MM.1S (cell line): Measurements from ENCODE around the gene SRC.

ENCODE experiments used
- DNase-seq: peaks from one replicate; pipeline ENCODE4 v3.0.0-alpha.2; 2015
- H2AFZ ChIP-seq: fragments of 300-600 bp; sonication (generic); 2 replicates; pipeline ENCODE4 v1.6.0; 2016; ENCODE audit warnings: antibody characterized with exemption, low read length
- H3F3A ChIP-seq: fragments of 300-600 bp; sonication (generic); 2 replicates; pipeline ENCODE4 v1.6.1; 2016; ENCODE audit warnings: mild to moderate bottlenecking, antibody characterized with exemption, low read length, moderate library complexity, mixed read lengths; ENCODE audit not compliant: insufficient read depth
- H3K27ac ChIP-seq: fragments of 300-600 bp; sonication (generic); 2 replicates; pipeline ENCODE4 v1.5.1; 2016; ENCODE audit warnings: mild to moderate bottlenecking, low read length
- H3K27me3 ChIP-seq: fragments of 300-600 bp; sonication (generic); replicated peaks from 2 replicates; pipeline ENCODE4 v1.6.0; 2016; ENCODE audit warnings: low read length; ENCODE audit not compliant: insufficient read depth
- H3K36me3 ChIP-seq: fragments of 300-600 bp; sonication (generic); replicated peaks from 2 replicates; pipeline ENCODE4 v1.6.1; 2016; ENCODE audit warnings: mild to moderate bottlenecking, low read length, mixed read lengths; ENCODE audit not compliant: insufficient read depth
- H3K4me1 ChIP-seq: fragments of 300-600 bp; sonication (generic); 2 replicates; pipeline ENCODE4 v1.6.1; 2016; ENCODE audit warnings: low read length, mixed read lengths
- H3K4me2 ChIP-seq: fragments of 300-600 bp; sonication (generic); 2 replicates; pipeline ENCODE4 v1.6.0; 2016; ENCODE audit warnings: low read depth, low read length
- H3K4me3 ChIP-seq: fragments of 300-600 bp; sonication (generic); 2 replicates; pipeline ENCODE4 v1.5.1; 2016; ENCODE audit warnings: low read length, mixed read lengths
- H3K79me2 ChIP-seq: fragments of 300-600 bp; sonication (generic); 2 replicates; pipeline ENCODE4 v1.6.1; 2016; ENCODE audit warnings: mixed run types, low read length, mixed read lengths
- H3K9ac ChIP-seq: fragments of 300-600 bp; sonication (generic); 2 replicates; pipeline ENCODE4 v1.6.1; 2016; ENCODE audit warnings: low read length, mixed read lengths
- H3K9me2 ChIP-seq: fragments of 300-600 bp; sonication (generic); replicated peaks from 2 replicates; pipeline ENCODE4 v1.6.1; 2016; ENCODE audit warnings: mild to moderate bottlenecking, low read length, mixed read lengths; ENCODE audit not compliant: insufficient read depth
- H3K9me3 ChIP-seq: fragments of 300-600 bp; sonication (generic); replicated peaks from 2 replicates; pipeline ENCODE4 v1.6.1; 2016; ENCODE audit warnings: mild to moderate bottlenecking, low read length, mixed read lengths; ENCODE audit not compliant: insufficient read depth
- H4K20me1 ChIP-seq: fragments of 300-600 bp; sonication (generic); 2 replicates; pipeline ENCODE4 v1.6.1; 2016; ENCODE audit warnings: mild to moderate bottlenecking, low read length, moderate library complexity, mixed read lengths; ENCODE audit not compliant: insufficient read depth
- EZH2 ChIP-seq: fragments of 300-600 bp; sonication (generic); optimal IDR thresholded peaks from 2 replicates; pipeline ENCODE3; 2017; ENCODE audit warnings: low read depth, mild to moderate bottlenecking, antibody characterized with exemption, low read length, mixed read lengths
- EZH2phosphoT487 ChIP-seq: fragments of 300-600 bp; sonication (generic); IDR thresholded peaks from 2 replicates; pipeline ENCODE4 v1.6.1; 2018; ENCODE audit warnings: antibody characterized with exemption, low read length
- TF ChIP-seq, protein P1 (sequence below): fragments of 300-600 bp; sonication (generic); IDR thresholded peaks from 2 replicates; pipeline ENCODE4 v1.5.1; 2016; ENCODE audit warnings: antibody characterized with exemption, low read length, mixed read lengths

Gene SRC

GRCh38 chr20:37373020-37373598 lies 27.2 kb downstream of the SRC start:
- H3F3A ChIP-seq: peaks cover 16% of the 10 kb centered on the region
- no peaks in the 10 kb centered on the region for H4K20me1 ChIP-seq
- no peaks in the 10 kb centered on the region for H3K27me3 ChIP-seq
- H3K9ac ChIP-seq: no peak overlapping the region
- DNase-seq: no peak
- no peaks in the 10 kb centered on the region for H3K79me2 ChIP-seq
- H3K9me2 ChIP-seq: no peaks in the 10 kb centered on the region
- H3K27ac ChIP-seq: no peak overlapping the region
- H3K9me3 ChIP-seq: no peaks in the 10 kb centered on the region
- H2AFZ ChIP-seq: no peak overlapping the region
- no peak for TF ChIP-seq EZH2
- TF ChIP-seq, protein P1, sequence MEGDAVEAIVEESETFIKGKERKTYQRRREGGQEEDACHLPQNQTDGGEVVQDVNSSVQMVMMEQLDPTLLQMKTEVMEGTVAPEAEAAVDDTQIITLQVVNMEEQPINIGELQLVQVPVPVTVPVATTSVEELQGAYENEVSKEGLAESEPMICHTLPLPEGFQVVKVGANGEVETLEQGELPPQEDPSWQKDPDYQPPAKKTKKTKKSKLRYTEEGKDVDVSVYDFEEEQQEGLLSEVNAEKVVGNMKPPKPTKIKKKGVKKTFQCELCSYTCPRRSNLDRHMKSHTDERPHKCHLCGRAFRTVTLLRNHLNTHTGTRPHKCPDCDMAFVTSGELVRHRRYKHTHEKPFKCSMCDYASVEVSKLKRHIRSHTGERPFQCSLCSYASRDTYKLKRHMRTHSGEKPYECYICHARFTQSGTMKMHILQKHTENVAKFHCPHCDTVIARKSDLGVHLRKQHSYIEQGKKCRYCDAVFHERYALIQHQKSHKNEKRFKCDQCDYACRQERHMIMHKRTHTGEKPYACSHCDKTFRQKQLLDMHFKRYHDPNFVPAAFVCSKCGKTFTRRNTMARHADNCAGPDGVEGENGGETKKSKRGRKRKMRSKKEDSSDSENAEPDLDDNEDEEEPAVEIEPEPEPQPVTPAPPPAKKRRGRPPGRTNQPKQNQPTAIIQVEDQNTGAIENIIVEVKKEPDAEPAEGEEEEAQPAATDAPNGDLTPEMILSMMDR: no peak
- TF ChIP-seq EZH2phosphoT487: no peak
- peaks cover 20% of the 10 kb centered on the region for H3K4me1 ChIP-seq
- H3K4me2 ChIP-seq: no peak overlapping the region
- H3K4me3 ChIP-seq: no peak overlapping the region
- H3K36me3 ChIP-seq: no peaks in the 10 kb centered on the region

DNA sequence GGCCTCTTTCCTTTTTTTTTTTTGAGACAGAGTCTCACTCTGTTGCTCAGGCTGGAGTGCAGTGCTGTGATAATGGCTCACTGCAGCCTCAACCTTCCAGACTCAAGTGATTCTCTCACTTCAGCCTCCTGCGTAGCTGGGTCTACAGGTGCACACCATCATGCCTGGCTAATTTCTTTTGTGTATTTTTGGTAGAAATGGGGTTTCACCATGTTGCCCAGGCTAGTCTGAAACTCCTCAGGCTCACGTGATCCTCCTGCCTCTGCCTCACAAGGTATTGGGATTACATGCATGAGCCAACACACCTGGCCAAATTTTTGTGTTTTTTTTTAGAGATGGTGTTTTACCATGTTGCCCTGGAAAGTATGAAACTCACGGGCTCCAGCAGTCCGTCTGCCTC lies 29.3 kb downstream of the SRC start:
- Histone ChIP-seq H3K9ac (no peak overlapping the region), H3K4me1 (peaks cover 20% of the 10 kb centered on the region), H3K36me3 (no peaks in the 10 kb centered on the region), H3K27ac (peak overlapping the region; percentile 75; the same call in 1 of the 2 replicates), H3K4me2 (no peak overlapping the region), H3F3A (peaks cover 16% of the 10 kb centered on the region), H3K9me3 (no peaks in the 10 kb centered on the region), H3K79me2 (no peaks in the 10 kb centered on the region), H3K4me3 (no peak overlapping the region), H3K27me3 (no peaks in the 10 kb centered on the region), H4K20me1 (no peaks in the 10 kb centered on the region), H2AFZ (no peak overlapping the region), H3K9me2 (no peaks in the 10 kb centered on the region)
- DNase-seq: peak; percentile 89
- TF ChIP-seq EZH2phosphoT487: no peak
- no peak for TF ChIP-seq EZH2
- TF ChIP-seq, protein P1: no peak

DNA sequence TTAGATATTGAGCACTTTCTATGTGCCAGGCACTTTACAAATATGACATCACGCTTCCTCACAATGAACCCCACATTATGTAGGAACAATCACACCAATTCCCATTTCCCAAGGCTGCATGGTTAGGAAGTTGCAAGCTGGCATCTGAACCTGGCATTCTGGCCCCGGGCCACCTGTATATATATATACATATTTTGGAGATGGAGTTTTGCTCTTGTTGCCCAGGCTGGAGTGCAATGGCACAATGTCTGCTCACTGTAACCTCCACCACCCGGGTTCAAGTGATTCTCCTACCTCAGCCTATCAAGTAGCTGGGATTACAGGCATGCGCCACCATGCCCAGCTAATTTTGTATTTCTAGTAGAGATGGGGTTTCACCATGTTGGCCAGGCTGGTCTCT lies 30.4 kb downstream of the SRC start:
- Histone ChIP-seq H3K9me2 (no peaks in the 10 kb centered on the region), H3K27ac (no peak overlapping the region), H3K9me3 (no peaks in the 10 kb centered on the region), H3K36me3 (no peaks in the 10 kb centered on the region), H3K4me3 (no peak overlapping the region), H3K4me1 (peaks cover 20% of the 10 kb centered on the region), H4K20me1 (no peaks in the 10 kb centered on the region), H3F3A (peaks cover 16% of the 10 kb centered on the region), H3K27me3 (no peaks in the 10 kb centered on the region), H3K9ac (no peak overlapping the region), H2AFZ (no peak overlapping the region), H3K4me2 (no peak overlapping the region), H3K79me2 (no peaks in the 10 kb centered on the region)
- TF ChIP-seq EZH2phosphoT487: no peak
- TF ChIP-seq EZH2: no peak
- TF ChIP-seq, protein P1: no peak
- no peak for DNase-seq
